CD4-positive, alpha-beta T cell treated with Interleukin-4 for 1 hour (primary cell): ENCODE measurements around the gene TMEM86B.

ENCODE experiments used
- DNase-seq, 2 donors: peaks; one replicate each; pipeline ENCODE4 v3.0.0-alpha.2; 2020 to 2022

TMEM86B gene

GRCh38 chr19:55216461-55217198 lies 11.9 kb downstream of the TMEM86B start:
- peak; percentile 33 to 59 for DNase-seq

- no peak for DNase-seq
These were observed 15.0 kb downstream of the TMEM86B start for GRCh38 chr19:55213547-55213946.

- peak; percentile 46 to 51 for DNase-seq
These were observed 16.1 kb downstream of the TMEM86B start for GRCh38 chr19:55212447-55212846.

- DNase-seq = no peak
These were observed 18.7 kb downstream of the TMEM86B start for GRCh38 chr19:55209693-55210472.

- DNase-seq = no peak
These were observed 19.5 kb downstream of the TMEM86B start, which contains the start of gene PTPRH for GRCh38 chr19:55208880-55209692. Gene PTPRH (minus strand): TSS chr19:55209501. CDS start chr19:55209433, 68 bp downstream.

- peak in 1 of 2 donors; percentile 53 for DNase-seq
These were observed 21.7 kb downstream of the TMEM86B start for GRCh38 chr19:55206664-55207500.

GRCh38 chr19:55202199-55202598 lies 26.4 kb downstream of the TMEM86B start:
- peak; percentile 17 to 19 for DNase-seq

- DNase-seq = no peak
These were observed 28.9 kb downstream of the TMEM86B start for GRCh38 chr19:55199620-55200204.

GRCh38 chr19:55198651-55199050 lies 29.9 kb downstream of the TMEM86B start:
- no peak for DNase-seq

- DNase-seq = no peak
These were observed 31.0 kb downstream of the TMEM86B start for GRCh38 chr19:55197528-55197927.

- DNase-seq = no peak
These were observed 31.8 kb downstream of the TMEM86B start for GRCh38 chr19:55196803-55197202.

GRCh38 chr19:55193481-55193880 lies 35.1 kb downstream of the TMEM86B start:
- no peak for DNase-seq

- no peak for DNase-seq
These were observed 39.1 kb downstream of the TMEM86B start for GRCh38 chr19:55189403-55189835.

GRCh38 chr19:55188625-55189024 lies 39.9 kb downstream of the TMEM86B start:
- DNase-seq = no peak

GRCh38 chr19:55186080-55186479 lies 42.5 kb downstream of the TMEM86B start:
- no peak for DNase-seq

GRCh38 chr19:55181740-55182139 lies 46.8 kb downstream of the TMEM86B start:
- no peak for DNase-seq

GRCh38 chr19:55179606-55180484 lies 48.7 kb downstream of the TMEM86B start, which contains the start of gene SYT5:
Gene SYT5 (minus strand): TSS chr19:55180289. CDS start chr19:55179041, 1,248 bp downstream.
- peak; percentile 48 to 61 for DNase-seq

GRCh38 chr19:55178781-55179599 lies 49.6 kb downstream of the TMEM86B start:
- DNase-seq = peak; percentile 93 to 96
